Activated gamma-delta T cell (primary cell): ENCODE measurements around the gene SH3BGRL3.
"Not testable (repeated sequence)": the region's sequence is repeated elsewhere in the genome, so short reads cannot be mapped to it uniquely, and the experiment has no call there.

Experiments
- DNase-seq: peaks from one replicate; lab custom pipeline; 2025; lab: John Stamatoyannopoulos, UW

Gene SH3BGRL3

DNA sequence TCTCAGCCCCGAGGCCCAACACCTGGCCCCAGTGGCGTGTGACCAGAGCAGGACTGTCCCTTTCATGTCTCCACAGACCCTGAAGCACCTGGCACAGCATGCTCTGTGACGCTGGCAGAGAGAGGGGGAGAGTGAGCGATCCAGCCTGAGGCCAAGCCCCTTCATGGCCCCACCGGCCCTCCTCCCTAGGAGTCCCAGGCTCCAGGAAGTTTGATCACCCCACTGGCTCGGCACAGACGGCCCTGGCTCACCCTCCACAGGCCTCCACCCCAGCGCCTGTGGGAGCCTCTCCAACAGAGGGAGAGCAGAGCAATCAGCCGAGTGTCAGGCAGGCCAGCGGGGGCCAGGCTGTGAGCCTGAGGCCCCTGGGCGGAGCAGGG, 11.0 kb downstream of the SH3BGRL3 start:
- DNase-seq = no peak

DNA sequence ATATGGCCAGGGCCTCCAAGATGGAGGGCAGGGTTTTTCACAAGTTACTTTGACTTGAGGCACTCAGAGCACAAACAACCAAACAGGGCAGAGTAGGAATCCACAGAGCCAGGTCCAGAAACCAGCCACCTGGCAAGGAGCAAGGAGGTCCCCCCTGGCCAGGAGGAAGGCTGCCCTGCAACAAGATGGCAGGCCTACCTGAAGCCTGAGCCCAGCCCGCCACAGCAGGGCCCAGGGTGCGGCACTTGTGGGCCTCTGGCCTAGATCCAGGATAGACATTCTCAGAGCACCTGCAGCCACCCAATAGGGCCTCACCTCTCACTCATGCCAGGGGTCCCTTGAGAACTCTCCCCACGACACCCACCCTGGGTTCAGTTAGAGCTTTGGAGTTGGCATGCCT, 11.5 kb downstream of the SH3BGRL3 start:
- DNase-seq = no peak

DNA sequence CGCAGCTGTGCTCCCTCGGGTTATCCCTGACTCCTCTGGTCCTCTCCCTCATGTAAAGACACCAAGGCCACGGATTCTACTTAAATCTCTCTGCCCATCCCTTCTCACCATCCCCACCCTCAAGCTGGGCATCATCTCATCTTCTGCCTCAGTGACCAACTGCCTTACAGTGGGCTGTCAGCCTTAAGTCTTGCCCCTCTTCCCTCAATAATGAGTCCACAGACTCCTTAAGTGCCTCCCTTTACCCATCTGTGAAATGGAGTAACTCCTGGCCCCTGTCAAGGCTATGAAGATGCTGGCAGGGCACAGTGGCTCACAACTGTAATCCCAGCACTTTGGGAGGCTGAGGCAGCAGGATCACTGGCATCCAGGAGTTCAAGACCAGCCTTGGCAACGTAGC, 12.1 kb downstream of the SH3BGRL3 start:
- DNase-seq = no peak

DNA sequence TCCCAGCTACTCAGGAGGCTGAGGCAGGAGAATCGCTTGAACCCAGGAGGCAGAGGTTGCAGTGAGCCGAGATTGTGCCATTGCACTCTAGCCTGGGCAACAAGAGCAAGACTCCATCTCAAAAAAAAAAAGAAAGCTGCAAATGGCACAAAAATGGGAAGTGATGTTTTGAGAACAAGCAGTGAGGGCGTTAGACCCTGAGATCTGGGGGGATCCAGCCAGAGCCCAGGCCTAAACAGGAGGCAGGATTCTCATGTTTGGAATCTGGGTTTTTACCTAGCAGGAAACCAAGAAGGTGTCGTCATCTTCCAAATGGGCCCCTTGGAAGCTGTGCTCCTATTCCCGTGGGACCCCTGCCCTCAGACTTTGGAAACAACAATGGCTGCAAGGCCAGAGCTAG, 12.8 kb downstream of the SH3BGRL3 start:
- not testable (repeated sequence) for DNase-seq

DNA sequence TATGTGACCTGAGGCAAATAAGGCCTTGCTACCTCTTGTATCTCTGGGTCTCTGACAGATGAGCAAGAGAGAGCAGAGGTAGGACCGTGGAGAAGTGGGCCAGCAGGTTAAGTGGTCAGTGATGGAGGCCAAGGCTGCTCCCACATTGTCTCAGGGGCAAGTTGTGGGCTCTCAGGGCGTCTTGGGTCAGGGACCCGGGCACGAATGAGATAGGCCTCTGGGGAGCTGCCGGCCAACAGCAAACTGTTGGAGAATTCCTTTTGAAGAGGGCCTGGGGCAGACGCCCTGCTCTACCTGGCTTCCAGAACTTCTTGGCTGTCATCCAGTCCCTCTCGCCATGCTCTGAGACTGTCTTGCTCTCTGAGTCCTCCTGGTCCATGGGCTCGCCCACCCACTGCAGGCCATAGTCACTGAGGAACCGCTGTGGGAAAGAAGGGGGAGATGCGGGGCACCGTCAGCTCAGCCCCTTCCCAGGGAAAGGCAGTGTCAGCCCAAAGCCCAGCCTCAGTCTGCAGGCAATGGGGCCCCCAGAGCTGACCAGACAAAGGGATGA, 14.1 kb downstream of the SH3BGRL3 start:
- no peak for DNase-seq

GRCh38 chr1:26295194-26296138, 15.6 kb downstream of the SH3BGRL3 start:
- DNase-seq = no peak

GRCh38 chr1:26296340-26297056, 16.6 kb downstream of the SH3BGRL3 start:
- DNase-seq = no peak

GRCh38 chr1:26297057-26297790, 17.3 kb downstream of the SH3BGRL3 start:
- no peak for DNase-seq

- DNase-seq = no peak
These were observed 17.9 kb downstream of the SH3BGRL3 start for GRCh38 chr1:26297791-26298124.

GRCh38 chr1:26300578-26301275, 20.8 kb downstream of the SH3BGRL3 start:
- no peak for DNase-seq

GRCh38 chr1:26302733-26303405, 23.0 kb downstream of the SH3BGRL3 start:
- no peak for DNase-seq

- no peak for DNase-seq
These were observed 25.9 kb downstream of the SH3BGRL3 start for GRCh38 chr1:26305667-26306289.

- peak; percentile 64 for DNase-seq
These were observed 26.7 kb downstream of the SH3BGRL3 start, which contains the start of gene UBXN11 for GRCh38 chr1:26306290-26307229. UBXN11 (minus strand) TSS chr1:26306636; CDS start chr1:26302883, 3,753 bp downstream.

DNA sequence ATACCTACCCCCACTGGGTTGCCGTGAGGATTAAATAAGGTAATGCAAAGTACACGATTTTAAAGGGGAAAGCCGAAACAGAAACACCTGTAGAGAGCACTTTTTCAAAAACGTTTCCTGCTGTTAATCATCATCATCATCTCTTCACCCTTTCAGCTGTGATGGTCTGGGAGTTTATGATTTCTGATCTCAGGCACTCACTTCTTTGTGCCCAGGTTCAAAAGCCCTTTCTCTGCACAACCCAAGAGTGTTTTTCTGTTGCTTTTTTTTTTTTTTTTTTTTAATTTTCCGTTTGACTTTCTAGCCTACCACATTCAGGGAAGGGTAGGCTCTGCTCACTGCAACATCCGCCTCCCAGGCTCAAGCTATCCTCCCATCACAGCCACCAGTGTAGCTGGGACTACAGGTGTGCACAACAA, 27.5 kb downstream of the SH3BGRL3 start:
- DNase-seq = no peak

- DNase-seq = not testable (repeated sequence)
These were observed 28.3 kb downstream of the SH3BGRL3 start for GRCh38 chr1:26307966-26308899.

GRCh38 chr1:26314501-26314900, 34.6 kb downstream of the SH3BGRL3 start:
- no peak for DNase-seq

DNA sequence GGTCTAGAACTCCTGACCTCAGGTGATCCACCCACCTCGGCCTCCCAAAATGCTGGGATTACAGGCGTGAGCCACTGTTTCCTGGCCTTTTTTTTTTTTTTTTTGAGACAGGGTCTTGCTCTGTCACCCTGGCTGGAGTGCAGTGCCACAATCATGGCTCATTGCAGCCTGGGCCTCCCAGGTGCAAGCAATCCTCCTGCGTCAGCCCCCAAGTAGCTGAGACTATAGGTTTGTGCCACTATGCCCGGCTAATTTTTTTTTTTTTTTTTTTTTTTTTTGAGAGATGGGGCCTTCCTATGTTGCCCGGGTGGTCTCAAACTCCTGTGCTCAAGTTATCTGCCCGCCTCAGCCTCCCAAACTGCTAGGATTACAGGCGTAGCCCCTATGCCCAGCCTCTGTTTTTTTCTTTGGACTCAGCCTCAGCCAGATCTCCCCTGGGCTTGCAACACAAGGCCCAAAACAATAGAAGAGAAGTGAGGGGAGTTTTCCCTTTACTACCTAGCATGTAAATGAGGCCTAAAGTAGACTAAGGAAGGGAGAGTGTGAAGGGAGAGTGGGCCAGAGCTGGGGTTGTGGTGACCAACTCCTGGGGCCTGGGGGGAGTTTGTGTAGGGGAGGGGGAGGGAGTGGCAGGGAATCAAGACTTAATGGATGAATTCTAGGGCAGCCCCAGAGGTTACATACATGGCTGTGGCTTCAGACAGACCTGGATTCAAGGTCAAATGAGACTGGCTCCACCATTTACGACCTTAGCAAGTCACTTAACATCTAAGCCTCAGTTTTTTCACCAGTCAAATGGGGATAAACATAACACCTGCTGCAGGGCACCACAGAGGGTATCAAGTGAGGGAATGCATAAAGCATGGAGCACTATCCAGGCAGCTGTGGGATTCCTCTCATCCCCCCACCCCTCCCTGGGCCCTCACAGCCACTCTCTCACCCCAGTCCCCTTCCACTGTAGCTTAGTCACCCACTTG, 36.3 kb downstream of the SH3BGRL3 start:
- no peak for DNase-seq
